GM19023 (cell line): ENCODE data around the gene ANKRD39.
A peak's percentile ranks its signal among the peaks of the same experiment; 100 is the strongest.
"Not testable (repeated sequence)": the region's sequence is repeated elsewhere in the genome, so short reads cannot be mapped to it uniquely, and the experiment has no call there.

Experiments used
- ATAC-seq: cut with Tn5 transposase; IDR thresholded peaks from one replicate; pipeline ENCODE4 v1.9.1; 2021; ENCODE audit warnings: mild to moderate bottlenecking, moderate library complexity; ENCODE audit not compliant: unreplicated experiment

ANKRD39 gene

GRCh38 chr2:96810783-96811192, 47.0 kb downstream of the ANKRD39 start:
- no peak for ATAC-seq

DNA sequence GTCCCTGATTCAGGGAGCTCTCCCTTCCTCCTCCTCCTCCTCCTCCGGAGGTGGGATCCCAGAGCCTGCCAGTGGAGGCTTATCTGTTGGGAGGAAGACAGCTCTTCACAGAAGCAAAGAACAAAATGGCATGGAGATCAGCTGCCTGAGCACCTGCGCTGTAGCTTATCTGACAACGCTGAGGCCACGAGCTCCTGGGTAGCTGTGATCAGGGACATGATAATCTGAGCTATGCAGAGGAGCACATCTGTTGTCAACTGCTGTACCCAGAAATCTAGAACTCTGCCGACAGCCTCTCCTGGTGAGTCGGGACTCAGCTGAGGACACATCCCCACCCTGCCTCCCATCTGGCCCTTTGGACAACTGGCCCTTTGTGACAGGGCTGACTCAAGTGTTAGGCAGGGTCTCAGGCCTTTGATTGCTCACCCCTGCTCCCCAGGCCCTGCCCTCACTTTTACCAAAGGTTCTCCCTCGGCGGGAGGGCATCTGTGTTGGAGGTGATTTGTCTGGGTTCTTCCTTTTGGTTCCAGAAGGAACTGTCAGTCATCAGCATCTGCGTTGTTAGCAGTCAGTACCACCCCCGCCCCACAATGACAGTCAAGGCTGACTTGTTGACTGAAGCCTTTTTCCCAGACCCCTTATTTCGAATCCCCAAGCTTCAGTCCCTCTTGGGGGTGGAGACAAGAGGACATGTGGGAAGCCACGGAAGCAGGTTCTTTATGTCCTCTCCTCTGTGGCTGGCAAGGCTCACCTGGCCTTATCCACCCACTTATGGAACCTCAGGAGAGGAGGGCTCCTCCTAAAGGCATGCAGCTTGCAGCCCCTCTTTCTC, 47.6 kb downstream of the ANKRD39 start:
- no peak for ATAC-seq

DNA sequence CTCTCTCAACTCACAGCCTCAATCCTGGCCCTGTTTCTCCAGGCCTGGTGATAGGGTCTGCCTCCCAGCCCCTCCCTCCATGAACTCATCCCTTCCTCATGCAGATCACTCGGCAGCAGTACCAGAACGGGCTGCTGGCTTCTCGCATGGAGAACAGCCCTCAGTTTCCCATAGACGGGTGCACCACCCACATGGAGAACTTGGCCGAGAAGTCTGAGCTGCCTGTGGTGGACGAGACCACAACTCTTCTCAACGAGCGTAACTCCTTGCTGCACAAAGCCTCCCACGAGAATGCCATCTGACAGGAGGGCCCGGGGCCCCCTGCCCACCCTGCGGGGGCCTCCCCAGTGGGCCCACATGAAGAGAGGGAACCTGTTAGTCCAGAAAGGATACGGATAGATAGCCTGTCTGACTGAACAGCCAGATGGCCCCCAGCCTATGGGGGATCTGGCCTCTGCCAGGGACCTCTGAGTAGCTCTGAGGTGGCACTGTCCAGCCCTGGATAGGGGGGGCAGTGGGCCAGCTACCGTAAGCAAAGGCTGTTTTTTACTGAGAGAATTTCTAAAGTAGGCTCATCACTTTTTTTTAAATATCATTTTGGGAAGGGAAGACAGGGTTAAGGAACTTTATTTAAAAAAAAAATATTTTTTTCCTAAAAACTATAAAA, 48.5 kb downstream of the ANKRD39 start:
- ATAC-seq = no peak

- no peak for ATAC-seq
These were observed 49.5 kb downstream of the ANKRD39 start for GRCh38 chr2:96808176-96808837.

- ATAC-seq = no peak
These were observed 50.7 kb downstream of the ANKRD39 start for GRCh38 chr2:96807127-96807471.

GRCh38 chr2:96806468-96807126, 51.2 kb downstream of the ANKRD39 start:
- ATAC-seq = peak; percentile 75

DNA sequence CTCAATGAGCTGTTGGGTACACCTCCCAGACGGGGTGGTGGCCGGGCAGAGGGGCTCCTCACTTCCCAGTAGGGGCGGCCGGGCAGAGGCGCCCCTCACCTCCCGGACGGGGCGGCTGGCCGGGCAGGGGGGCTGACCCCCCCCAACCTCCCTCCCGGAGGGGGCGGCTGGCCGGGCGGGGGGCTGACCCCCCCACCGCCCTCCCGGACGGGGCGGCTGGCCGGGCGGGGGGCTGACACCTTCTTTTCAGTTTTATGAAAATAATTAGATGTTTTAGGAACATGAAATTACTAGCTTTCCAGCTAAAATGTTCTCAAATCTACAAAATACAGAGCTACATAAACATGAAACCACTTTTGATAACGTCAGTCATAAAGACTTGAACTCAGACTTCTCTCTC, 51.9 kb downstream of the ANKRD39 start:
- ATAC-seq = not testable (repeated sequence)

GRCh38 chr2:96804986-96805385, 52.8 kb downstream of the ANKRD39 start:
- ATAC-seq = no peak

DNA sequence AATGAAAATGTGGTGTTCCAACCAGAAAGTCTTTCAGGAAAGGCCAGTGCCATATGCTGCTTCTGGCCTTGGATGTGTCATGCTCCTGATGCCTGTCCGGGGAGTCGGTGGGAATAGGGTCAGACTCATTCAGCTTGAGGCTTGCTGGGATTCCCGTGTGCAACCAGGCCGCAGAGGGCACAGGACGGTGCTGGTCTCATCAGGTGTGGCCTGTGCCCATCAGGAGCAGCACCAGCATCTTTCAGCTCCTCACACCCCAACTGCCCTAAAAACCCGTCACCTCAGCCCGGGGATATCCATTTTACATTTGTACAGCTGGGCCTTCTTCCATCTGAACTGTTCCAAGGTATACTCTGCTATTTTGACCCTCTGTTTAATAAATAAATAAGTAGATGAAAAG, 55.1 kb downstream of the ANKRD39 start:
- no peak for ATAC-seq

GRCh38 chr2:96801786-96802595, 55.8 kb downstream of the ANKRD39 start:
- no peak for ATAC-seq

- ATAC-seq = peak; percentile 86
These were observed 56.6 kb downstream of the ANKRD39 start for GRCh38 chr2:96801005-96801785.

DNA sequence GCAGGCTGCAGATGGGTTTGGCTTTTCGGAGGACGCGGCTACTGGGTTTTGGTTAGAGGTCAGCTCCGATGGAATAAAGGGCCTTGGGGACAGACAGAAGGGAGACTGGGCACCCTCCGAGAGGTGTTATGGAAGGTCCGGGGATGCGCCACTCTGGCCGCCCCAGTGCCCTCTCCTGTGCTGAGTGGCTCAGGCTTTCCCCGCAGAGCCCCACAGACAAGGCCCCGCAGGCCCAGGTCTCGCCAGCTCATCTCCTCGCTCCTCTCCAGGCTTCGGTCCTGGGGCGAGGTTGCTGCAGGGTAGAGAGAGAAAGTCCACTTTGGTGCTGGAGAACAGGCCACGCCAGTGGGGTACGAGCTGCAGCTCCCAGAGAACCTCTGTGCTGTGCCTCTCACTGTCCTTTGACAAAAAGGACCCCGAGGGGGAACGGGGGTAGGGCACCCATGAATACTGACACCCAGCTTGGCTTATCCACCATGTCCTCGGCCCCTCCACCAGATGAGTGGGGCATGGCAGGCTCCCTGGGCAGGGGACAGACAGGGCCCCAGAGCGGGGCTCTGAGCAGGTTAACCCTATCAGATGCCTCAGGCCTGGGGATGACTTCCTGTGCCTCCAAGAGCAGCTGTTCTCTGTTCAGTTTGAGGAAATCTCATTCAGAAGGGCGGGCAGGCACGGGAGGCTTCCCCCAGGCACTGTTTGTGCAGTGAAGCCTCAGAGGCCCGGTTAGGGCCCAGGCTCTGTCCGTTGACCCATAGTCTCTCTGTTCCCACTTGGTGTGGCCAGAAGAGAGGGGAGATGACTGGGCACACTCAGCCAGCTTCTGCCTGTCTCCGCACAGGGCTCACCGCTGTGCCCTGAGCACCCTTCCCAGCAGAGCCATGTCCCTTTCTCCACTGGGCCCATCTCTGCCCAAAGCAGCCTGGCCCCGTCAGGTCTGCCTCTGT, 57.5 kb downstream of the ANKRD39 start:
- ATAC-seq = peak; percentile 26

GRCh38 chr2:96799623-96799935, 58.2 kb downstream of the ANKRD39 start:
- ATAC-seq = no peak

DNA sequence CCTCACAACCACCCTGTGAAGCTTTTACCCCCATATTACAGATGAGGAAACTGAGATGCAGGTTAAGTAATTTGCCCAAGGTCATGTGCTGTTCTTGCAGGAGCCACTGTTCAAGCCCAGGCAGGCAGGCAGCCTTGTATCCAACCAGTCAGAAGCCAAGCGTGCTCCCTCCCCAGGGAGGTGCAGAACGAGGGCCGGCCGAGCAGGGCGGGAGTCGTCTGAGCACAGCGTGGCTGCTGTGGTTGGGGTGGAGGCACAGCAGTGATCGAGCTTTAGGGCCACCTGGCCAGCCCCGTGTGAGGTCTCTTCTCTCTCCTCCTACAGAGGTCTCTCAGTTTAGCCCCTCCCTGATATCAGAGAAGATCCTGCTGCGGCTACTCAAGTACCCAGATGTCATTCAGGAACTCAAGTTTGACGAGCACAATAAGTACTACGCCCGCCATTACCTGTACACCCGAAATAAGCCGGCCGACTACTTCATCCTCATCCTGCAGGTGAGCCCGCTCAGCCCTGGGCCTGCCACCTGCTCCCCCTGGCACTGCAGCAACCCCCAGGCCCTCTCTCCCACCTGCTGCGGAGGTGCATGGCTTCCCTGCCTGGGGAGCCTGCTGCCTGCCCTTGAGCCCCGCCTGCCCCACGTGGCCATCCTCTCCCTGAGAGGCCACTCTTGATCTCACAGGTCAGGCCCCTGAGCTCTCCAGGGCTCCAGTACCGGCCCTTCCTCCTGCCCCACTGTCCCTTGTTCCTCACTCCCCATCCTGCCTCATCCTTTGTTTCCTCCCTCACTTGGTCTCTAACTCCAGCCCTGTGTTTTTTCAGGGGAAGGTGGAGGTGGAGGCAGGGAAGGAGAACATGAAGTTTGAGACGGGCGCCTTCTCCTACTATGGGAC, 58.8 kb downstream of the ANKRD39 start:
- no peak for ATAC-seq
